GM23338 (cell line): Measurements from ENCODE around the gene FOXA1. TPM values are rescaled to one million over a fixed set of nuclear protein-coding genes. Genes with fewer than 3 reads are reported as not detected.

Source experiments
- CREB1 ChIP-seq: fragments of 250-450 bp; sonication (Bioruptor Pico); IDR thresholded peaks from 2 replicates; pipeline ENCODE4 v1.5.0; 2020; ENCODE audit warnings: low read depth, mild to moderate bottlenecking, moderate library complexity
- EZH2 ChIP-seq: fragments of 200-600 bp; sonication (generic); IDR thresholded peaks from one replicate; pipeline ENCODE4 v1.8.0; 2017; ENCODE audit warnings: antibody characterized with exemption, mild to moderate bottlenecking, low read depth; ENCODE audit not compliant: unreplicated experiment
- EZH2phosphoT487 ChIP-seq: fragments of 200-600 bp; sonication (generic); IDR thresholded peaks from one replicate; pipeline ENCODE4 v1.8.1; 2018; ENCODE audit warnings: antibody characterized with exemption; ENCODE audit not compliant: unreplicated experiment
- JUNB ChIP-seq: IDR thresholded peaks from one replicate; pipeline ENCODE4 v1.6.1; 2016; ENCODE audit warnings: antibody characterized with exemption; ENCODE audit not compliant: unreplicated experiment
- NANOG ChIP-seq: IDR thresholded peaks from 2 replicates; pipeline ENCODE4 v1.6.1; 2016; ENCODE audit warnings: antibody characterized with exemption, borderline replicate concordance
- REST ChIP-seq: IDR thresholded peaks from one replicate; pipeline ENCODE4 v1.6.1; 2018; ENCODE audit warnings: antibody characterized with exemption; ENCODE audit not compliant: unreplicated experiment
- STAT1 ChIP-seq: IDR thresholded peaks from one replicate; pipeline ENCODE4 v1.6.1; 2016; ENCODE audit warnings: antibody characterized with exemption; ENCODE audit not compliant: unreplicated experiment
- ZNF331 ChIP-seq: fragments of 250-450 bp; sonication (Bioruptor Pico); IDR thresholded peaks from 2 replicates; pipeline ENCODE4 v1.5.0; 2020; ENCODE audit warnings: low read depth, mild to moderate bottlenecking, moderate library complexity
- ZNF462 ChIP-seq: fragments of 250-450 bp; sonication (Bioruptor Pico); IDR thresholded peaks from 2 replicates; pipeline ENCODE4 v1.5.0; 2020; ENCODE audit warnings: mild to moderate bottlenecking, moderate library complexity
- polyA plus RNA-seq: library from polyadenylated mRNA; unstranded; fragments of >200 nt; fragmentation: Nextera tagmentation; extraction: Ambion mirVana; gene quantifications from 2 replicates; pipeline ENCODE4 v1.2.1, GENCODE V29; 2016
- total RNA-seq: library from RNA; depleted of rRNA; stranded (reverse); fragments of >200 nt; shearing (Covaris generic); gene quantifications from 2 replicates; pipeline ENCODE4 v1.2.3, GENCODE V29; 2014

The FOXA1 gene
- total and polyA plus RNA-seq, 2 experiments from 2014 or later: not detected

- TF ChIP-seq ZNF462 (no peak), STAT1 (no peak), JUNB (no peak), EZH2 (no peak), NANOG (no peak), ZNF331 (CRISPR knock-in tag) (no peak), CREB1 (CRISPR knock-in tag) (no peak), EZH2phosphoT487 (no peak), REST (no peak)
Observed at GRCh38 chr14:37641117-37641516, 46.1 kb upstream of the FOXA1 start (continued).
